IMR-90 (cell line): Measurements from ENCODE around the gene ANKRD53. TPM values are rescaled to one million over a fixed set of nuclear protein-coding genes. Genes with fewer than 3 reads are reported as not detected.

Experiments used
- ATAC-seq: fragments of 200-7000 bp; cut with Tn5 transposase; 2 replicates; pipeline ENCODE4 v1.9.1; 2020; ENCODE audit warnings: low read depth, mild to moderate bottlenecking, moderate library complexity
- BruUV-seq: library from RNA; stranded (reverse); fragments of 400-500 nt; replicated peaks from 2 replicates; lab custom pipeline; 2021; lab: Mats Ljungman, UMichigan
- CTCF ChIA-PET: fragments of 300-600 bp; formaldehyde crosslinking; extraction: SDS; loops from one replicate; lab custom pipeline; 2021; ENCODE audit warnings: antibody characterized with exemption; lab: Yijun Ruan, JAX
- POLR2A ChIA-PET: fragments of 300-600 bp; sonication (Branson Sonifier 250); formaldehyde crosslinking; loops from one replicate; lab custom pipeline; 2022; ENCODE audit warnings: antibody characterized with exemption; ENCODE audit not compliant: unreplicated experiment; lab: Charles Lee
- DNase-seq: peaks from one replicate; pipeline ENCODE4 v3.0.0; 2013
- H2AFZ ChIP-seq: replicated peaks from 2 replicates; pipeline ENCODE3; 2013; ENCODE audit warnings: low read length, mild to moderate bottlenecking; ENCODE audit not compliant: poor library complexity
- H2AK5ac ChIP-seq: 2 replicates; pipeline ENCODE4 v1.6.1; 2013; ENCODE audit warnings: low read depth, low read length, inconsistent platforms
- H2AK9ac ChIP-seq: replicated peaks from 2 replicates; pipeline ENCODE3; 2013; ENCODE audit warnings: mild to moderate bottlenecking, low read depth, low read length, moderate library complexity; ENCODE audit not compliant: poor library complexity
- H2BK120ac ChIP-seq: 2 replicates; pipeline ENCODE4 v1.6.1; 2013; ENCODE audit warnings: low read depth, low read length, inconsistent platforms
- H2BK15ac ChIP-seq: 3 replicates; pipeline ENCODE4 v1.6.1; 2013; ENCODE audit warnings: low read depth, low read length, inconsistent platforms
- H2BK20ac ChIP-seq: 2 replicates; pipeline ENCODE4 v1.6.1; 2013; ENCODE audit warnings: low read depth, mild to moderate bottlenecking, inconsistent platforms, low read length, moderate library complexity
- H2BK5ac ChIP-seq: 2 replicates; pipeline ENCODE4 v1.6.1; 2013; ENCODE audit warnings: mild to moderate bottlenecking, low read depth, low read length, inconsistent platforms; ENCODE audit not compliant: poor library complexity, severe bottlenecking
- H3K14ac ChIP-seq: replicated peaks from 2 replicates; pipeline ENCODE4 v1.6.1; 2013; ENCODE audit warnings: low read depth, low read length, inconsistent platforms
- H3K18ac ChIP-seq: 2 replicates; pipeline ENCODE4 v1.6.1; 2013; ENCODE audit warnings: low read depth, low read length, control low read depth
- H3K23ac ChIP-seq: 2 replicates; pipeline ENCODE4 v1.6.1; 2013; ENCODE audit warnings: low read depth, low read length, inconsistent platforms
- H3K27ac ChIP-seq: 2 replicates; pipeline ENCODE4 v1.5.1; 2013; ENCODE audit warnings: mild to moderate bottlenecking, control low read depth, low read length; ENCODE audit not compliant: insufficient read depth
- H3K27me3 ChIP-seq: 2 replicates; pipeline ENCODE4 v1.6.1; 2013; ENCODE audit warnings: low read length; ENCODE audit not compliant: control insufficient read depth, insufficient read depth
- H3K36me3 ChIP-seq: 2 replicates; pipeline ENCODE4 v1.6.1; 2013; ENCODE audit warnings: low read length, mixed read lengths; ENCODE audit not compliant: control insufficient read depth, insufficient read depth
- H3K4ac ChIP-seq: 2 replicates; pipeline ENCODE4 v1.6.1; 2013; ENCODE audit warnings: low read depth, low read length, inconsistent platforms
- H3K4me1 ChIP-seq: 2 replicates; pipeline ENCODE4 v1.6.1; 2013; ENCODE audit warnings: low read length, mixed read lengths; ENCODE audit not compliant: control insufficient read depth, insufficient read depth
- H3K4me2 ChIP-seq: 2 replicates; pipeline ENCODE4 v1.6.1; 2013; ENCODE audit warnings: low read depth, mild to moderate bottlenecking, control low read depth, low read length, moderate library complexity
- H3K4me3 ChIP-seq: 2 replicates; pipeline ENCODE4 v1.5.1; 2013; ENCODE audit warnings: low read depth, mild to moderate bottlenecking, control low read depth, low read length, moderate library complexity; ENCODE audit not compliant: insufficient read depth
- H3K56ac ChIP-seq: 2 replicates; pipeline ENCODE4 v1.6.1; 2013; ENCODE audit warnings: low read length, inconsistent platforms; ENCODE audit not compliant: insufficient read depth; ENCODE audit errors: extremely low read depth
- H3K79me1 ChIP-seq, 2 experiments: 2 replicates each; pipeline ENCODE4 v1.6.1; 2013; ENCODE audit warnings: low read length in 2 of 2, inconsistent platforms in 1 of 2, low read depth in 1 of 2
- H3K9ac ChIP-seq: 2 replicates; pipeline ENCODE4 v1.6.1; 2013; ENCODE audit warnings: low read depth, low read length, control low read depth
- H3K9me1 ChIP-seq: 2 replicates; pipeline ENCODE4 v1.6.1; 2013; ENCODE audit warnings: low read length, inconsistent platforms; ENCODE audit not compliant: insufficient read depth
- H3K9me3 ChIP-seq: 2 replicates; pipeline ENCODE4 v1.6.1; 2013; ENCODE audit warnings: low read length; ENCODE audit not compliant: control insufficient read depth, insufficient read depth
- H4K20me1 ChIP-seq: 2 replicates; pipeline ENCODE4 v1.6.1; 2013; ENCODE audit warnings: low read length, inconsistent platforms; ENCODE audit not compliant: insufficient read depth
- H4K5ac ChIP-seq: 2 replicates; pipeline ENCODE4 v1.6.1; 2013; ENCODE audit warnings: mild to moderate bottlenecking, low read depth, low read length, control low read depth
- H4K8ac ChIP-seq, 2 experiments: 2 replicates each; pipeline ENCODE4 v1.6.1; 2013; ENCODE audit warnings: low read depth in 2 of 2, low read length in 2 of 2, control low read depth in 1 of 2, inconsistent platforms in 1 of 2
- H4K91ac ChIP-seq: 2 replicates; pipeline ENCODE4 v1.6.1; 2013; ENCODE audit warnings: low read depth, low read length, inconsistent platforms; ENCODE audit not compliant: insufficient read depth
- BHLHE40 ChIP-seq: fragments of 150-350 bp; IDR thresholded peaks from 2 replicates; pipeline ENCODE4 v1.6.1; 2016; ENCODE audit warnings: mild to moderate bottlenecking, low read depth, low read length
- CEBPB ChIP-seq: IDR thresholded peaks from 2 replicates; pipeline ENCODE4 v1.6.1; 2012; ENCODE audit warnings: low read depth, low read length, improper control_type of control experiment
- CHD1 ChIP-seq: IDR thresholded peaks from 2 replicates; pipeline ENCODE4 v1.6.1; 2012; ENCODE audit warnings: low read depth, low read length, improper control_type of control experiment
- FOS ChIP-seq: fragments of 150-350 bp; IDR thresholded peaks from 2 replicates; pipeline ENCODE4 v1.6.1; 2016; ENCODE audit warnings: low read depth, low read length
- MAZ ChIP-seq: IDR thresholded peaks from 2 replicates; pipeline ENCODE4 v1.6.1; 2012; ENCODE audit warnings: low read depth, mild to moderate bottlenecking, low read length, improper control_type of control experiment, moderate library complexity, borderline replicate concordance
- NFE2L2 ChIP-seq: fragments of 150-350 bp; IDR thresholded peaks from 2 replicates; pipeline ENCODE4 v1.6.1; 2016; ENCODE audit warnings: low read depth, mild to moderate bottlenecking, low read length
- RCOR1 ChIP-seq: IDR thresholded peaks from 2 replicates; pipeline ENCODE4 v1.6.1; 2012; ENCODE audit warnings: mild to moderate bottlenecking, low read length, improper control_type of control experiment; ENCODE audit not compliant: insufficient replicate concordance
- RFX5 ChIP-seq: IDR thresholded peaks from 2 replicates; pipeline ENCODE4 v1.8.0; 2012; ENCODE audit warnings: low read depth, mild to moderate bottlenecking, low read length, moderate library complexity
- WGBS, 2 experiments: methylation state at CpG; one replicate each; pipeline versions ENCODE4 v1.1.5 to v1.1.7; 2013; ENCODE audit warnings: missing lambda C conversion rate in 2 of 2; ENCODE audit not compliant: insufficient read length in 1 of 2; ENCODE audit errors: extremely low coverage in 2 of 2; 5-methylcytosine and 5-hydroxymethylcytosine counted together
- dilution Hi-C: fragments of 300-500 bp; cut with HindIII; formaldehyde crosslinking; loops from one replicate; pipeline ENCODE4 v1.14.3; 2018; ENCODE audit warnings: low sequenced_read_pairs; ENCODE audit not compliant: unreplicated experiment
- in situ Hi-C: fragments of 300-500 bp; cut with MboI; formaldehyde crosslinking; loops from 3 replicates; pipeline ENCODE4 v1.14.3; 2019; ENCODE audit warnings: low sequenced_read_pairs, inconsistent platforms, mixed read lengths
- intact Hi-C: fragments of 100-400 bp; cut with micrococcal nuclease; formaldehyde crosslinking; loops from 2 replicates; pipeline ENCODE4 v1.10.0; 2022
- polyA plus RNA-seq, 3 experiments: library from polyadenylated mRNA; depleted of rRNA; stranded (reverse); fragments of >200 nt; gene quantifications; 2 replicates each; pipeline ENCODE4 v1.2.3, GENCODE V29; 2012; ENCODE audit warnings: low replicate concordance in 1 of 3
- total RNA-seq: library from RNA; depleted of rRNA; stranded (reverse); fragments of >200 nt; gene quantifications from 2 replicates; pipeline ENCODE4 v1.2.3, GENCODE V29; 2012
- TF ChIP-seq, protein P1 (sequence below): fragments of 150-350 bp; IDR thresholded peaks from 2 replicates; pipeline ENCODE4 v1.6.1; 2017; ENCODE audit warnings: mild to moderate bottlenecking, antibody characterized with exemption, low read length, low read depth
- TF ChIP-seq, protein P2 (sequence below): conservative IDR thresholded peaks from 2 replicates; pipeline ENCODE4 v1.5.1; 2012; ENCODE audit warnings: mild to moderate bottlenecking, low read depth, low read length, improper control_type of control experiment

Gene ANKRD53
- total and polyA plus RNA-seq, 2 of the 4 experiments (the other 2 are of a cell fraction): 0.54 to 1.0 TPM

- CTCF ChIA-PET: no interaction called here
- dilution Hi-C loops: no loop called here
- H3K56ac ChIP-seq: no peak overlapping the region
- H3K4me1 ChIP-seq: peaks cover 11% of the 10 kb centered on the region
- intact Hi-C loops: no loop called here
- in situ Hi-C loops: loop anchor here (10.0 kb wide), 1 partner anchor 694 kb away; the partner anchor contains the start of gene SNRPG
- peaks cover 23% of the 10 kb centered on the region for H4K20me1 ChIP-seq
- TF ChIP-seq CEBPB: no peak
- TF ChIP-seq CHD1: no peak
- no peak for TF ChIP-seq FOS
- TF ChIP-seq MAZ: no peak
- TF ChIP-seq BHLHE40: no peak
- TF ChIP-seq NFE2L2: no peak
- TF ChIP-seq, protein P1, sequence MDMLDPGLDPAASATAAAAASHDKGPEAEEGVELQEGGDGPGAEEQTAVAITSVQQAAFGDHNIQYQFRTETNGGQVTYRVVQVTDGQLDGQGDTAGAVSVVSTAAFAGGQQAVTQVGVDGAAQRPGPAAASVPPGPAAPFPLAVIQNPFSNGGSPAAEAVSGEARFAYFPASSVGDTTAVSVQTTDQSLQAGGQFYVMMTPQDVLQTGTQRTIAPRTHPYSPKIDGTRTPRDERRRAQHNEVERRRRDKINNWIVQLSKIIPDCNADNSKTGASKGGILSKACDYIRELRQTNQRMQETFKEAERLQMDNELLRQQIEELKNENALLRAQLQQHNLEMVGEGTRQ: no peak
- TF ChIP-seq RCOR1: no peak
- TF ChIP-seq, protein P2, sequence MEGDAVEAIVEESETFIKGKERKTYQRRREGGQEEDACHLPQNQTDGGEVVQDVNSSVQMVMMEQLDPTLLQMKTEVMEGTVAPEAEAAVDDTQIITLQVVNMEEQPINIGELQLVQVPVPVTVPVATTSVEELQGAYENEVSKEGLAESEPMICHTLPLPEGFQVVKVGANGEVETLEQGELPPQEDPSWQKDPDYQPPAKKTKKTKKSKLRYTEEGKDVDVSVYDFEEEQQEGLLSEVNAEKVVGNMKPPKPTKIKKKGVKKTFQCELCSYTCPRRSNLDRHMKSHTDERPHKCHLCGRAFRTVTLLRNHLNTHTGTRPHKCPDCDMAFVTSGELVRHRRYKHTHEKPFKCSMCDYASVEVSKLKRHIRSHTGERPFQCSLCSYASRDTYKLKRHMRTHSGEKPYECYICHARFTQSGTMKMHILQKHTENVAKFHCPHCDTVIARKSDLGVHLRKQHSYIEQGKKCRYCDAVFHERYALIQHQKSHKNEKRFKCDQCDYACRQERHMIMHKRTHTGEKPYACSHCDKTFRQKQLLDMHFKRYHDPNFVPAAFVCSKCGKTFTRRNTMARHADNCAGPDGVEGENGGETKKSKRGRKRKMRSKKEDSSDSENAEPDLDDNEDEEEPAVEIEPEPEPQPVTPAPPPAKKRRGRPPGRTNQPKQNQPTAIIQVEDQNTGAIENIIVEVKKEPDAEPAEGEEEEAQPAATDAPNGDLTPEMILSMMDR: no peak
- no peak for TF ChIP-seq RFX5
- H3K4ac ChIP-seq: no peak overlapping the region
- no peak overlapping the region for H2BK120ac ChIP-seq
- no peak overlapping the region for H3K14ac ChIP-seq
- no peaks in the 10 kb centered on the region for H3K9me3 ChIP-seq
- no peak overlapping the region for H3K9ac ChIP-seq
- DNase-seq (no peak), ATAC-seq (no peak)
- H2BK20ac ChIP-seq: no peak overlapping the region
- H3K23ac ChIP-seq: no peak overlapping the region
- no peak overlapping the region for H4K5ac ChIP-seq
- H3K18ac ChIP-seq: no peak overlapping the region
- H3K27ac ChIP-seq: no peak overlapping the region
- peak overlapping the region; percentile 28 for H2AFZ ChIP-seq
- no peaks in the 10 kb centered on the region for H3K27me3 ChIP-seq
- no peak overlapping the region for H2AK5ac ChIP-seq
- no peak overlapping the region for H4K8ac ChIP-seq
- H2BK5ac ChIP-seq: no peak overlapping the region
- H2AK9ac ChIP-seq: no peak overlapping the region
- BruUV-seq: no TSS peak
- WGBS, 2 experiments: 100% methylated on average over 2 of the region's 16 CpGs; no CpG with 5 or more reads in 1 of the 2 experiments
- peaks cover 10% of the 10 kb centered on the region; the same call in 1 of the 2 replicates for H3K9me1 ChIP-seq
- H4K91ac ChIP-seq: no peak overlapping the region
- H2BK15ac ChIP-seq: no peak overlapping the region
- H3K4me3 ChIP-seq: no peak overlapping the region
- H3K79me1 ChIP-seq: peaks cover 17 to 25% of the 10 kb centered on the region in 2 experiments
- no peak overlapping the region for H3K4me2 ChIP-seq
- peaks cover 48% of the 10 kb centered on the region for H3K36me3 ChIP-seq
- POLR2A ChIA-PET: no interaction called here
Observed at GRCh38 chr2:70988726-70989648, 10.6 kb downstream of the ANKRD53 start.
